HepG2 (cell line): Measurements from ENCODE around the gene ACE. TPM values are rescaled to one million over a fixed set of nuclear protein-coding genes. Genes with fewer than 3 reads are reported as not detected.

Experiments
- ATAC-seq: fragments of 200-7000 bp; cut with Tn5 transposase; 3 replicates; pipeline ENCODE4 v1.9.1; 2020; ENCODE audit warnings: mild to moderate bottlenecking, moderate library complexity
- BruUV-seq: library from RNA; stranded (reverse); fragments of 400-500 nt; replicated peaks from 2 replicates; lab custom pipeline; 2021; lab: Mats Ljungman, UMichigan
- CTCF ChIA-PET: fragments of 300-600 bp; formaldehyde crosslinking; extraction: SDS; loops from one replicate; lab custom pipeline; 2021; ENCODE audit warnings: low total read pairs, inconsistent platforms, low intra/inter-chr PET ratio; lab: Yijun Ruan, JAX
- POLR2A ChIA-PET: fragments of 350-600 bp; sonication (Branson Sonifier 250); formaldehyde crosslinking; loops from one replicate; lab custom pipeline; 2020; ENCODE audit warnings: antibody characterized with exemption, inconsistent platforms; lab: Yijun Ruan, JAX
- DNase-seq: peaks from one replicate; pipeline ENCODE4 v3.0.0-alpha.2; 2015; ENCODE audit warnings: low spot score
- FAIRE-seq: peaks from 3 replicates; lab custom pipeline; 2011; peaks lifted over from hg19 to GRCh38; lab: Jason Lieb, UNC
- H2AFZ ChIP-seq: one replicate; pipeline ENCODE4 v1.6.1; 2011; ENCODE audit warnings: low read length, inconsistent platforms
- H3K27ac ChIP-seq: fragments of 300-600 bp; 3 replicates; pipeline ENCODE4 v1.8.0; 2011; ENCODE audit warnings: mixed run types, mild to moderate bottlenecking, mixed read lengths, low read length, inconsistent platforms; ENCODE audit not compliant: insufficient read depth; ENCODE audit errors: extremely low read length
- H3K27me3 ChIP-seq, 2 experiments: fragments of 200-600 bp in 1 of 2; 2 replicates in 1 of 2; 3 replicates in 1 of 2; pipeline versions ENCODE4 v1.6.0 to v1.8.0; 2011; ENCODE audit warnings: low read length in 2 of 2, mild to moderate bottlenecking in 2 of 2, moderate library complexity in 2 of 2, inconsistent platforms in 1 of 2; ENCODE audit not compliant: insufficient read depth in 2 of 2, control insufficient read depth in 1 of 2
- H3K36me3 ChIP-seq, 2 experiments: fragments of 200-600 bp in 1 of 2; replicated peaks in 1 of 2; 2 replicates in 1 of 2; 3 replicates in 1 of 2; pipeline versions ENCODE4 v1.5.1 to v1.8.0; 2011; ENCODE audit warnings: low read length in 2 of 2, inconsistent platforms in 1 of 2; ENCODE audit not compliant: insufficient read depth in 2 of 2, control insufficient read depth in 1 of 2
- H3K4me1 ChIP-seq: 2 replicates; pipeline ENCODE4 v1.5.1; 2012; ENCODE audit warnings: low read length, inconsistent platforms; ENCODE audit not compliant: insufficient read depth
- H3K4me2 ChIP-seq: 2 replicates; pipeline ENCODE4 v1.6.0; 2011; ENCODE audit warnings: low read depth, low read length, inconsistent platforms
- H3K4me3 ChIP-seq, 3 experiments: fragments of 200-600 bp in 1 of 3; sonication (generic), shearing (Covaris generic) in 1 of 3; replicated peaks in 1 of 3; 2 replicates each; pipeline ENCODE4 v1.5.1; 2011 to 2016; ENCODE audit warnings: low read length in 3 of 3, inconsistent platforms in 2 of 3, low read depth in 2 of 3, mild to moderate bottlenecking in 2 of 3, control low read depth in 1 of 3, mixed read lengths in 1 of 3; ENCODE audit not compliant: insufficient read depth in 1 of 3
- H3K79me2 ChIP-seq: one replicate; pipeline ENCODE4 v1.6.1; 2011; ENCODE audit warnings: low read length, inconsistent platforms; ENCODE audit not compliant: insufficient read depth
- H3K9ac ChIP-seq: 2 replicates; pipeline ENCODE4 v1.6.0; 2011; ENCODE audit warnings: mild to moderate bottlenecking, low read depth, low read length, inconsistent platforms; ENCODE audit not compliant: insufficient read depth
- H3K9me3 ChIP-seq: 2 replicates; pipeline ENCODE4 v1.5.1; 2012; ENCODE audit warnings: mild to moderate bottlenecking, low read length
- H4K20me1 ChIP-seq: 2 replicates; pipeline ENCODE4 v1.6.0; 2011; ENCODE audit warnings: inconsistent platforms, mild to moderate bottlenecking, low read length, moderate library complexity; ENCODE audit not compliant: insufficient read depth
- ATF6 ChIP-seq: sonication (generic); formaldehyde crosslinking; conservative IDR thresholded peaks from 2 replicates; pipeline ENCODE4 v1.4.0; 2020; ENCODE audit warnings: missing genetic modification reagents
- ETV5 ChIP-seq: IDR thresholded peaks from 2 replicates; pipeline ENCODE4 v1.6.1; 2018; ENCODE audit warnings: missing biosample characterization, missing genetic modification reagents, inconsistent platforms, borderline replicate concordance
- HMG20A ChIP-seq: IDR thresholded peaks from 2 replicates; pipeline ENCODE4 v1.6.1; 2016; ENCODE audit warnings: borderline replicate concordance
- ZFP36L2 ChIP-seq: sonication (generic); formaldehyde crosslinking; IDR thresholded peaks from 2 replicates; pipeline ENCODE4 v1.4.0; 2020; ENCODE audit warnings: missing genetic modification reagents
- ZHX2 ChIP-seq, 2 experiments: sonication (generic) in 1 of 2; formaldehyde crosslinking in 1 of 2; IDR thresholded peaks; 2 replicates each; pipeline versions ENCODE4 v1.6.1 to v1.9.0; 2014 to 2022; ENCODE audit warnings: antibody characterized with exemption in 1 of 2, borderline replicate concordance in 1 of 2, inconsistent platforms in 1 of 2, low read depth in 1 of 2, missing genetic modification reagents in 1 of 2
- ZNF17 ChIP-seq: sonication (generic); formaldehyde crosslinking; IDR thresholded peaks from 2 replicates; pipeline ENCODE4 v1.5.0; 2020; ENCODE audit warnings: mild to moderate bottlenecking, missing genetic modification reagents
- ZNF501 ChIP-seq: sonication (generic); formaldehyde crosslinking; IDR thresholded peaks from 2 replicates; pipeline ENCODE4 v1.5.1; 2020; ENCODE audit warnings: mild to moderate bottlenecking, moderate library complexity, missing genetic modification reagents
- WGBS: methylation state at CpG from one replicate; pipeline ENCODE4 v1.1.6; 2017; ENCODE audit warnings: low lambda C conversion rate; 5-methylcytosine and 5-hydroxymethylcytosine counted together
- in situ Hi-C: cut with HindIII; loops from 2 replicates; pipeline ENCODE4 v1.10.0; 2017; ENCODE audit warnings: low pct_unique_long_range_greater_than_20kb; ENCODE audit not compliant: extremely low pct_ligation_motif_present
- intact Hi-C: fragments of 100-400 bp; cut with micrococcal nuclease; formaldehyde crosslinking; loops from one replicate; pipeline ENCODE4 v1.10.0; 2022; ENCODE audit not compliant: unreplicated experiment
- polyA plus RNA-seq, 8 experiments: library from polyadenylated mRNA; depleted of rRNA in 3 of 8; stranded (reverse) in 7 of 8; unstranded in 1 of 8; fragments of >200 nt; fragmentation: Illumina TruSeq in 4 of 8; extraction: Trizol in 4 of 8; gene quantifications; 2 replicates each; pipeline versions ENCODE4 v1.2.1 to v1.2.3, GENCODE V29; 2011 to 2016; ENCODE audit warnings: low read depth in 4 of 8, missing spikeins in 1 of 8, mixed read lengths in 1 of 8; ENCODE audit not compliant: insufficient read depth in 1 of 8
- total RNA-seq, 5 experiments: library from RNA; depleted of rRNA; stranded (reverse); fragments of >200 nt; fragmentation: Illumina TruSeq; extraction: Trizol; gene quantifications; 2 replicates each; pipeline ENCODE4 v1.2.3, GENCODE V29; 2016; ENCODE audit warnings: low read depth in 1 of 5
- TF ChIP-seq, protein P1 (sequence below): sonication (generic); formaldehyde crosslinking; conservative IDR thresholded peaks from 2 replicates; pipeline ENCODE4 v1.8.1; 2023; ENCODE audit warnings: missing genetic modification reagents
- TF ChIP-seq, protein P2 (sequence below): sonication (generic); formaldehyde crosslinking; IDR thresholded peaks from 2 replicates; pipeline ENCODE4 v1.5.1; 2020; ENCODE audit warnings: missing genetic modification reagents, mild to moderate bottlenecking, borderline replicate concordance
- TF ChIP-seq, protein P3 (sequence below): sonication (generic); formaldehyde crosslinking; conservative IDR thresholded peaks from 2 replicates; pipeline ENCODE4 v1.4.0; 2020; ENCODE audit warnings: missing genetic modification reagents

ACE gene
- total and polyA plus RNA-seq, 2 of the 13 experiments (the other 11 are each of a cell fraction or from before 2014, with no cell fraction given) = 0.08 to 0.13 TPM

- Histone ChIP-seq H3K79me2 (no peaks in the 10 kb centered on the region), H3K27ac (no peak overlapping the region), H3K9me3 (no peaks in the 10 kb centered on the region), H3K4me3 (no peak overlapping the region), H3K9ac (no peak overlapping the region), H2AFZ (no peak overlapping the region), H3K4me1 (peaks cover 15% of the 10 kb centered on the region), H3K4me2 (no peak overlapping the region), H3K27me3 (peaks cover 1 to 27% of the 10 kb centered on the region in 2 experiments; a peak in 2 of 5 replicates), H4K20me1 (no peaks in the 10 kb centered on the region), H3K36me3 (no peaks in the 10 kb centered on the region)
- no TSS peak for BruUV-seq
- DNase-seq = no peak
- POLR2A ChIA-PET = interaction anchor here (0.7 kb wide), 1 partner anchor 180 kb away, joined by 3 read pairs; the partner anchor contains the start of gene MAP3K3
- no peak for FAIRE-seq
- 56% methylated on average over 7 of the region's 8 CpGs for WGBS
- no peak for ATAC-seq
- CTCF ChIA-PET = no interaction called here
- intact Hi-C loops (no loop called here), in situ Hi-C loops (no loop called here)
- TF ChIP-seq HMG20A = no peak
- TF ChIP-seq, protein P1, sequence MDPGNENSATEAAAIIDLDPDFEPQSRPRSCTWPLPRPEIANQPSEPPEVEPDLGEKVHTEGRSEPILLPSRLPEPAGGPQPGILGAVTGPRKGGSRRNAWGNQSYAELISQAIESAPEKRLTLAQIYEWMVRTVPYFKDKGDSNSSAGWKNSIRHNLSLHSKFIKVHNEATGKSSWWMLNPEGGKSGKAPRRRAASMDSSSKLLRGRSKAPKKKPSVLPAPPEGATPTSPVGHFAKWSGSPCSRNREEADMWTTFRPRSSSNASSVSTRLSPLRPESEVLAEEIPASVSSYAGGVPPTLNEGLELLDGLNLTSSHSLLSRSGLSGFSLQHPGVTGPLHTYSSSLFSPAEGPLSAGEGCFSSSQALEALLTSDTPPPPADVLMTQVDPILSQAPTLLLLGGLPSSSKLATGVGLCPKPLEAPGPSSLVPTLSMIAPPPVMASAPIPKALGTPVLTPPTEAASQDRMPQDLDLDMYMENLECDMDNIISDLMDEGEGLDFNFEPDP (CRISPR knock-in tag) = 0 out of 2 replicates have a peak, but pooled peaks have one; percentile 35
- TF ChIP-seq, protein P2, sequence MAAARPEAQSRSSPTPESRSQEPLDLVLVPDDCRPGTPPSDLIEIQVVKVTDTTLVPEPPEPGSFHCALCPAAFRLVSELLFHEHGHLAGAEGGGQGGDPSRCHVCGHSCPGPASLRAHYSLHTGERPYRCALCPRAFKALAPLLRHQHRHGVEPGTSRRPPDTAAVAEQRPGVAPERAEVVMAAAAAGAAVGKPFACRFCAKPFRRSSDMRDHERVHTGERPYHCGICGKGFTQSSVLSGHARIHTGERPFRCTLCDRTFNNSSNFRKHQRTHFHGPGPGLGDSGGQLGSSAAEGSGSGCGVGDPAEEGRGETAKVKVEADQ (CRISPR knock-in tag) = no peak
- TF ChIP-seq, protein P3, sequence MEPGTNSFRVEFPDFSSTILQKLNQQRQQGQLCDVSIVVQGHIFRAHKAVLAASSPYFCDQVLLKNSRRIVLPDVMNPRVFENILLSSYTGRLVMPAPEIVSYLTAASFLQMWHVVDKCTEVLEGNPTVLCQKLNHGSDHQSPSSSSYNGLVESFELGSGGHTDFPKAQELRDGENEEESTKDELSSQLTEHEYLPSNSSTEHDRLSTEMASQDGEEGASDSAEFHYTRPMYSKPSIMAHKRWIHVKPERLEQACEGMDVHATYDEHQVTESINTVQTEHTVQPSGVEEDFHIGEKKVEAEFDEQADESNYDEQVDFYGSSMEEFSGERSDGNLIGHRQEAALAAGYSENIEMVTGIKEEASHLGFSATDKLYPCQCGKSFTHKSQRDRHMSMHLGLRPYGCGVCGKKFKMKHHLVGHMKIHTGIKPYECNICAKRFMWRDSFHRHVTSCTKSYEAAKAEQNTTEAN = no peak
- TF ChIP-seq ZFP36L2 = no peak
- no peak for TF ChIP-seq ZHX2 (IDR thresholded peaks at IDR 0.05; ENCODE audit: low read depth)
- TF ChIP-seq ZHX2 (CRISPR knock-in tag; IDR thresholded peaks at IDR 0.05; ENCODE audit: borderline replicate concordance) = no peak
- no peak for TF ChIP-seq ATF6 (CRISPR knock-in tag)
- TF ChIP-seq ZNF501 (CRISPR knock-in tag) = 0 out of 2 replicates have a peak, but pooled peaks have one; percentile 38
- TF ChIP-seq ZNF17 (CRISPR knock-in tag) = no peak
- TF ChIP-seq ETV5 = no peak
Measured at GRCh38 chr17:63442074-63442473, 34.8 kb upstream of the ACE start.
